OCI-LY1 (cell line): Measurements from ENCODE around the gene CACNA1H.
"Not testable (repeated sequence)": the region's sequence is repeated elsewhere in the genome, so short reads cannot be mapped to it uniquely, and the experiment has no call there.

Source experiments
- EZH2 ChIP-seq: fragments of 200-600 bp; sonication (generic), shearing (Covaris generic); IDR thresholded peaks from 2 replicates; pipeline ENCODE4 v1.8.0; 2017; ENCODE audit warnings: borderline replicate concordance, mixed run types, mild to moderate bottlenecking, antibody characterized with exemption, low read length, moderate library complexity, mixed read lengths
- TF ChIP-seq, protein P1 (sequence below): fragments of 200-600 bp; sonication (generic), shearing (Covaris generic); IDR thresholded peaks from 2 replicates; pipeline ENCODE4 v1.5.1; 2017; ENCODE audit warnings: mild to moderate bottlenecking, antibody characterized with exemption, low read length, moderate library complexity, mixed read lengths

DNA sequence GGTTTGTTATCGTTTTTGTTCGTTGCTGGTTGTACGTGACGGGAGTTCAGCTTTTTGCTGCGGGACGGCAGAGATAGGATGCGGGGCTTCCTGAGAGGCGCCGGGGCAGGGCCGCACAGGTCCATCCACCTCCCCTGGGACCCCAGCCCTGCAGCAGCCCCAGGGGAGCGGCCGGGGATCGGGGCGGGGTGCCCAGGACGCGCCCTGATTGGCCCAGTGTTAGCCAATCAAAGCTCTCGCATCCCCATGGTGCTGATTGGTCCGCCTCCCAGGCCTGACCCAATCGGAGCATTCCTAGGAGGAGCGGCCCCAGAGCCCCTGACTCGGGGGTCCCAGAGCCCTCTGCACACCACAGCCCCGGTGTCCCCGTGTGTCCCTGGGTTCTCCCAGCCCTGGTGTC, 86.0 kb downstream of the CACNA1H start:
- TF ChIP-seq, protein P1, sequence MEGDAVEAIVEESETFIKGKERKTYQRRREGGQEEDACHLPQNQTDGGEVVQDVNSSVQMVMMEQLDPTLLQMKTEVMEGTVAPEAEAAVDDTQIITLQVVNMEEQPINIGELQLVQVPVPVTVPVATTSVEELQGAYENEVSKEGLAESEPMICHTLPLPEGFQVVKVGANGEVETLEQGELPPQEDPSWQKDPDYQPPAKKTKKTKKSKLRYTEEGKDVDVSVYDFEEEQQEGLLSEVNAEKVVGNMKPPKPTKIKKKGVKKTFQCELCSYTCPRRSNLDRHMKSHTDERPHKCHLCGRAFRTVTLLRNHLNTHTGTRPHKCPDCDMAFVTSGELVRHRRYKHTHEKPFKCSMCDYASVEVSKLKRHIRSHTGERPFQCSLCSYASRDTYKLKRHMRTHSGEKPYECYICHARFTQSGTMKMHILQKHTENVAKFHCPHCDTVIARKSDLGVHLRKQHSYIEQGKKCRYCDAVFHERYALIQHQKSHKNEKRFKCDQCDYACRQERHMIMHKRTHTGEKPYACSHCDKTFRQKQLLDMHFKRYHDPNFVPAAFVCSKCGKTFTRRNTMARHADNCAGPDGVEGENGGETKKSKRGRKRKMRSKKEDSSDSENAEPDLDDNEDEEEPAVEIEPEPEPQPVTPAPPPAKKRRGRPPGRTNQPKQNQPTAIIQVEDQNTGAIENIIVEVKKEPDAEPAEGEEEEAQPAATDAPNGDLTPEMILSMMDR, result not testable (repeated sequence)
- not testable (repeated sequence) for TF ChIP-seq EZH2
